GM19035 (cell line): ENCODE measurements around the gene PARPBP.
"Not testable (repeated sequence)": the region's sequence is repeated elsewhere in the genome, so short reads cannot be mapped to it uniquely, and the experiment has no call there.

Experiments used
- ATAC-seq: cut with Tn5 transposase; IDR thresholded peaks from one replicate; pipeline ENCODE4 v1.9.1; 2021; ENCODE audit not compliant: unreplicated experiment

Gene PARPBP

DNA sequence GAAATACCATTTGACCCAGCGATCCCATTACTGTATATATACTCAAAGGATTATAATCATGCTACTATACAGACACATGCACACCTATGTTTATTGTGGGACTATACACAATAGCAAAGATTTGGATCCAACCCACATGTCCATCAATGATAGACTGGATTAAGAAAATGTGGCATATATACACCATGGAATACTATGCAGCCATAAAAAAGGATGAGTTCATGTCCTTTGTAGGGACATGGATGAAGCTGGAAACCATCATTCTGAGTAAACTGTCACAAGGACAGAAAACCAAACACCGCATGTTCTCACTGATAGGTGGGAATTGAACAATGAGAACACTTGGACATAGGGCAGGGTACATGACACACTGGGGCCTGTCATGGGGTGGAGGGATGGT is 120.9 kb downstream of the PARPBP start:
- ATAC-seq: not testable (repeated sequence)
